B cell (primary cell): Measurements from ENCODE around the gene PER1. TPM values are rescaled to one million over a fixed set of nuclear protein-coding genes. Genes with fewer than 3 reads are reported as not detected.
A peak's percentile ranks its signal among the peaks of the same experiment; 100 is the strongest.

ENCODE experiments used
- ATAC-seq: fragments of 200-7000 bp; cut with Tn5 transposase; one replicate; pipeline ENCODE4 v1.10.0; 2021; ENCODE audit warnings: low read depth, mild to moderate bottlenecking, moderate number of reproducible peaks, moderate library complexity
- CTCF ChIA-PET: fragments of 350-600 bp; sonication (Branson Sonifier 250); formaldehyde crosslinking; loops from one replicate; lab custom pipeline; 2021; ENCODE audit warnings: antibody characterized with exemption, inconsistent platforms; lab: Charles Lee
- POLR2A ChIA-PET: fragments of 350-600 bp; sonication (Branson Sonifier 250); formaldehyde crosslinking; loops from one replicate; lab custom pipeline; 2021; ENCODE audit warnings: antibody characterized with exemption; lab: Charles Lee
- DNase-seq: peaks from one replicate; pipeline ENCODE4 v3.0.0; 2013
- H2AFZ ChIP-seq: 2 replicates; pipeline ENCODE4 v1.6.1; 2012; ENCODE audit warnings: mild to moderate bottlenecking, low read depth, low read length; ENCODE audit not compliant: insufficient read depth, poor library complexity, severe bottlenecking
- H3K27ac ChIP-seq, 2 donors: 1 replicate in 1 of 2; 2 replicates in 1 of 2; pipeline ENCODE4 v1.5.1; 2012 to 2013; ENCODE audit warnings: low read length in 2 of 2, mild to moderate bottlenecking in 2 of 2, moderate library complexity in 1 of 2
- H3K27me3 ChIP-seq, 4 experiments: fragments of 200-600 bp in 1 of 4; sonication (generic) in 1 of 4; replicated peaks in 1 of 4; 1 replicate in 2 of 4; 2 replicates in 2 of 4; pipeline versions ENCODE4 v1.6.1 to v1.7.0; 2013 to 2016; ENCODE audit warnings: low read length in 3 of 4, mild to moderate bottlenecking in 2 of 4, mixed read lengths in 1 of 4, moderate library complexity in 1 of 4; ENCODE audit not compliant: insufficient read depth in 4 of 4, control insufficient read depth in 3 of 4; ENCODE audit errors: control extremely low read depth in 1 of 4
- H3K36me3 ChIP-seq, 2 experiments: replicated peaks in 1 of 2; 1 replicate in 1 of 2; 2 replicates in 1 of 2; pipeline versions ENCODE4 v1.6.1 to v1.7.1; 2013; ENCODE audit warnings: low read length in 1 of 2; ENCODE audit not compliant: insufficient read depth in 2 of 2, control insufficient read depth in 1 of 2; ENCODE audit errors: control extremely low read depth in 1 of 2, extremely low read depth in 1 of 2
- H3K4me1 ChIP-seq, 2 donors: fragments of 200-600 bp in 1 of 2; sonication (generic) in 1 of 2; 1 replicate in 1 of 2; 2 replicates in 1 of 2; pipeline versions ENCODE4 v1.5.1 to v1.6.1; 2013 to 2017; ENCODE audit warnings: low read length in 2 of 2; ENCODE audit not compliant: control insufficient read depth in 2 of 2, insufficient read depth in 2 of 2
- H3K4me2 ChIP-seq: replicated peaks from 2 replicates; pipeline ENCODE3; 2012; ENCODE audit warnings: mild to moderate bottlenecking, low read depth, low read length; ENCODE audit not compliant: poor library complexity, severe bottlenecking
- H3K4me3 ChIP-seq, 5 experiments: fragments of 200-600 bp in 1 of 5; sonication (generic) in 1 of 5; 1 replicate in 3 of 5; 2 replicates in 2 of 5; pipeline versions ENCODE4 v1.5.1 to v1.7.0; 2011 to 2016; ENCODE audit warnings: low read length in 4 of 5, mild to moderate bottlenecking in 4 of 5, low read depth in 2 of 5, control low read depth in 1 of 5, moderate library complexity in 1 of 5; ENCODE audit not compliant: insufficient read depth in 1 of 5; ENCODE audit errors: control extremely low read depth in 1 of 5, extremely low read depth in 1 of 5
- H3K79me2 ChIP-seq: fragments of 200-600 bp; sonication (generic); one replicate; pipeline ENCODE4 v1.6.0; 2016; ENCODE audit warnings: low read length; ENCODE audit not compliant: control insufficient read depth, insufficient read depth
- H3K9ac ChIP-seq: fragments of 200-600 bp; sonication (generic); 2 replicates; pipeline ENCODE4 v1.6.1; 2017; ENCODE audit warnings: mild to moderate bottlenecking, low read length, moderate library complexity
- H3K9me3 ChIP-seq, 3 donors: one replicate each; pipeline versions ENCODE4 v1.6.1 to v1.7.1; 2013; ENCODE audit warnings: low read length in 2 of 3; ENCODE audit not compliant: control insufficient read depth in 2 of 3, insufficient read depth in 1 of 3; ENCODE audit errors: control extremely low read depth in 1 of 3
- H4K20me1 ChIP-seq: 2 replicates; pipeline ENCODE4 v1.6.0; 2012; ENCODE audit warnings: mild to moderate bottlenecking, low read length; ENCODE audit not compliant: insufficient read depth, control insufficient read depth, poor library complexity, severe bottlenecking
- H3K27ac Mint-ChIP-seq: one replicate; pipeline ENCODE4 v1.8.0; 2021; ENCODE audit warnings: mixed read lengths
- H3K27me3 Mint-ChIP-seq: one replicate; pipeline ENCODE4 v1.8.0; 2021; ENCODE audit warnings: mixed read lengths
- H3K4me1 Mint-ChIP-seq: one replicate; pipeline ENCODE4 v1.8.0; 2021; ENCODE audit warnings: mixed read lengths
- H3K4me3 Mint-ChIP-seq: one replicate; pipeline ENCODE4 v1.8.0; 2021; ENCODE audit warnings: mixed read lengths
- H3K9me3 Mint-ChIP-seq: one replicate; pipeline ENCODE4 v1.8.0; 2022; ENCODE audit warnings: mixed read lengths; ENCODE audit not compliant: insufficient read depth
- CTCF ChIP-seq: fragments of 200-600 bp; IDR thresholded peaks from one replicate; pipeline ENCODE4 v1.8.0; 2022; ENCODE audit warnings: antibody characterized with exemption, mild to moderate bottlenecking
- EZH2 ChIP-seq: IDR thresholded peaks from 2 replicates; pipeline ENCODE4 v1.6.1; 2012; ENCODE audit warnings: borderline replicate concordance, low read depth, mild to moderate bottlenecking, moderate library complexity, low read length; ENCODE audit not compliant: insufficient read depth, poor library complexity, severe bottlenecking
- WGBS: methylation state at CpG from one replicate; pipeline ENCODE4 v1.1.5; 2013; ENCODE audit warnings: missing lambda C conversion rate; ENCODE audit not compliant: insufficient coverage; 5-methylcytosine and 5-hydroxymethylcytosine counted together
- intact Hi-C: fragments of 100-400 bp; cut with micrococcal nuclease; formaldehyde crosslinking; loops from one replicate; pipeline ENCODE4 v1.10.0; 2022
- polyA plus RNA-seq: library from polyadenylated mRNA; depleted of rRNA; stranded (reverse); fragments of >200 nt; gene quantifications from 2 replicates; pipeline ENCODE4 v1.2.3, GENCODE V29; 2012
- total RNA-seq, 2 donors: library from RNA; stranded (reverse); fragments of 120-200 nt in 1 of 2; gene quantifications; 1 replicate in 1 of 2; 2 replicates in 1 of 2; pipeline versions ENCODE4 v1.2.3 to v1.2.4, GENCODE V29; 2013 to 2022

PER1 gene
- total and polyA plus RNA-seq, 2 donors (not counting 1 experiment from before 2014, with no cell fraction given) = 120 to 176 TPM

GRCh38 chr17:8156246-8156992 lies 4.2 kb upstream of the PER1 start:
- peak; percentile 100 for DNase-seq
- peaks cover 38% of the 10 kb centered on the region for H4K20me1 ChIP-seq

More at GRCh38 chr17:8156246-8156992, 4.2 kb upstream of the PER1 start:
- peaks cover 50% of the 10 kb centered on the region for H3K4me1 Mint-ChIP-seq
- no peaks in the 10 kb centered on the region for H3K9me3 Mint-ChIP-seq
- TF ChIP-seq EZH2 = no peak
- TF ChIP-seq CTCF = no peak
- peaks cover 59 to 85% of the 10 kb centered on the region in 2 donors for H3K4me1 ChIP-seq
- H3K79me2 ChIP-seq = peaks cover 41% of the 10 kb centered on the region
- ATAC-seq = peak; percentile 79
- H3K9ac ChIP-seq = peak overlapping the region; percentile 88
- H3K4me3 Mint-ChIP-seq = no peak overlapping the region
- peaks cover 0 to 6% (median 0%) of the 10 kb centered on the region in 3 donors for H3K9me3 ChIP-seq
- ChIA-PET CTCF (interaction anchor here (0.6 to 7.7 kb wide), 20 partner anchors 11 to 96 kb away, joined by 3 to 86 read pairs (median 4); partner anchors contain the start of genes ALOXE3, BORCS6, CTC1 and HES7), POLR2A (interaction anchor here (0.6 to 4.5 kb wide), 20 partner anchors 13 to 469 kb away, joined by 3 to 23 read pairs (median 6); partner anchors contain the start of genes ALOX12B, ALOXE3, BORCS6 and CTC1)
- peak overlapping the region; percentile 98 to 100 for H3K27ac ChIP-seq
- intact Hi-C loops = loop anchor here (1.0 kb wide), 8 partner anchors 17 to 132 kb away; partner anchors contain the start of gene RANGRF
- H3K27me3 Mint-ChIP-seq = no peaks in the 10 kb centered on the region
- H3K27ac Mint-ChIP-seq = no peak overlapping the region
- peak overlapping the region; percentile 69 to 96 (median 84) for H3K4me3 ChIP-seq
- H3K4me2 ChIP-seq = peak overlapping the region; percentile 88
- H2AFZ ChIP-seq = no peak overlapping the region
- H3K27me3 ChIP-seq = no peaks in the 10 kb centered on the region
- peaks cover 0 to 22% of the 10 kb centered on the region in 2 experiments for H3K36me3 ChIP-seq
- under 1% methylated on average over 57 of the region's 59 CpGs for WGBS
